Mucosa of descending colon (tissue), 3 donors: ENCODE data around the gene RAB25. TPM values are rescaled to one million over a fixed set of nuclear protein-coding genes. Genes with fewer than 3 reads are reported as not detected.

Source experiments
- ATAC-seq: fragments of 200-7000 bp; cut with Tn5 transposase; one replicate; pipeline ENCODE4 v1.9.1; 2020; ENCODE audit warnings: mild to moderate bottlenecking, moderate library complexity
- DNase-seq, 3 donors: peaks; one replicate each; pipeline ENCODE4 v3.0.0-alpha.2; 2020
- H3K36me3 ChIP-seq: fragments of 200-600 bp; one replicate; pipeline ENCODE4 v1.8.0; 2021; ENCODE audit warnings: low read depth, mild to moderate bottlenecking
- H3K4me1 ChIP-seq: fragments of 200-600 bp; one replicate; pipeline ENCODE4 v1.8.0; 2021; ENCODE audit warnings: low read depth, mild to moderate bottlenecking
- H3K4me3 ChIP-seq: fragments of 200-600 bp; one replicate; pipeline ENCODE4 v1.8.0; 2021; ENCODE audit warnings: mild to moderate bottlenecking
- H3K9me3 ChIP-seq: fragments of 200-600 bp; one replicate; pipeline ENCODE4 v1.8.0; 2021; ENCODE audit warnings: mild to moderate bottlenecking
- intact Hi-C, 2 donors: fragments of 100-400 bp; cut with DNase I in 1 of 2; cut with micrococcal nuclease in 1 of 2; formaldehyde crosslinking; loops; one replicate each; pipeline versions ENCODE4 v1.11.0 to v1.11.1; 2022; cut with DNase I, micrococcal nuclease
- total RNA-seq, 3 donors: library from RNA; stranded (reverse); fragmentation: NEBNext Ultra II Directional in 2 of 3; extraction: Animal tissue kit (Norgen Biotek cat#: 25700) in 2 of 3; gene quantifications; one replicate each; pipeline versions ENCODE4 v1.2.1 to v1.2.4, GENCODE V29; 2021 to 2023
- TF ChIP-seq, protein P1 (sequence below): fragments of 200-600 bp; IDR thresholded peaks from one replicate; pipeline ENCODE4 v1.8.0; 2022; ENCODE audit warnings: antibody characterized with exemption, mild to moderate bottlenecking
- donor health status: DM: no; HTN: no; CAD: no; lungs with moderate emphysema.
- donor health status: DM: no; HTN: no; CAD: no.
- donor health status: DM: no; HTN: yes; CAD: no.

RAB25 gene
- total RNA-seq, 3 donors from 2014 or later = 85.1 to 242 (median 158) TPM

DNA sequence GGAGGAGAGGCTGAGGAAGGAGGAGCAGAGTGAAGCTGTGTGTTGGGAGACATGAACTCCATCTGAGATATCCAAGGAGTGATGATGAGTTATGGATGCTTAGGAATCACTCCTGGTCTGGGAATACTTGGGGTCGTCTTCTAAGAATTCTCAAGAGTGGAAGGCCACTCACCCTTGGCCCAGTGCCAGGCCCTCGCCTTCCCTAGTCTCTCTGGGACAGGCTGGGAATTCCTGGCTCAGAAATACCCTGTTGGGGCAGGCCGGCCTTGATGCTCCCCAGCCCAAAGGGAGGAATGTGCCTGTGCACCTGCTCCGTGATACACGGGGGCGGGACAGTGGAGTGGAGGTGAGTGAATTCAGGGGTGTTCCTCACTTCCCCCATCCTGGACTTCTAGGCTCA lies 40.9 kb downstream of the RAB25 start:
- ATAC-seq = no peak
- Histone ChIP-seq H3K9me3 (no peaks in the 10 kb centered on the region), H3K4me1 (peaks cover 70% of the 10 kb centered on the region), H3K36me3 (no peaks in the 10 kb centered on the region), H3K4me3 (no peak overlapping the region)
- intact Hi-C loops = no loop called here
- TF ChIP-seq, protein P1, sequence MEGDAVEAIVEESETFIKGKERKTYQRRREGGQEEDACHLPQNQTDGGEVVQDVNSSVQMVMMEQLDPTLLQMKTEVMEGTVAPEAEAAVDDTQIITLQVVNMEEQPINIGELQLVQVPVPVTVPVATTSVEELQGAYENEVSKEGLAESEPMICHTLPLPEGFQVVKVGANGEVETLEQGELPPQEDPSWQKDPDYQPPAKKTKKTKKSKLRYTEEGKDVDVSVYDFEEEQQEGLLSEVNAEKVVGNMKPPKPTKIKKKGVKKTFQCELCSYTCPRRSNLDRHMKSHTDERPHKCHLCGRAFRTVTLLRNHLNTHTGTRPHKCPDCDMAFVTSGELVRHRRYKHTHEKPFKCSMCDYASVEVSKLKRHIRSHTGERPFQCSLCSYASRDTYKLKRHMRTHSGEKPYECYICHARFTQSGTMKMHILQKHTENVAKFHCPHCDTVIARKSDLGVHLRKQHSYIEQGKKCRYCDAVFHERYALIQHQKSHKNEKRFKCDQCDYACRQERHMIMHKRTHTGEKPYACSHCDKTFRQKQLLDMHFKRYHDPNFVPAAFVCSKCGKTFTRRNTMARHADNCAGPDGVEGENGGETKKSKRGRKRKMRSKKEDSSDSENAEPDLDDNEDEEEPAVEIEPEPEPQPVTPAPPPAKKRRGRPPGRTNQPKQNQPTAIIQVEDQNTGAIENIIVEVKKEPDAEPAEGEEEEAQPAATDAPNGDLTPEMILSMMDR = no peak
- peak in 1 of 3 donors; percentile 38 for DNase-seq

DNA sequence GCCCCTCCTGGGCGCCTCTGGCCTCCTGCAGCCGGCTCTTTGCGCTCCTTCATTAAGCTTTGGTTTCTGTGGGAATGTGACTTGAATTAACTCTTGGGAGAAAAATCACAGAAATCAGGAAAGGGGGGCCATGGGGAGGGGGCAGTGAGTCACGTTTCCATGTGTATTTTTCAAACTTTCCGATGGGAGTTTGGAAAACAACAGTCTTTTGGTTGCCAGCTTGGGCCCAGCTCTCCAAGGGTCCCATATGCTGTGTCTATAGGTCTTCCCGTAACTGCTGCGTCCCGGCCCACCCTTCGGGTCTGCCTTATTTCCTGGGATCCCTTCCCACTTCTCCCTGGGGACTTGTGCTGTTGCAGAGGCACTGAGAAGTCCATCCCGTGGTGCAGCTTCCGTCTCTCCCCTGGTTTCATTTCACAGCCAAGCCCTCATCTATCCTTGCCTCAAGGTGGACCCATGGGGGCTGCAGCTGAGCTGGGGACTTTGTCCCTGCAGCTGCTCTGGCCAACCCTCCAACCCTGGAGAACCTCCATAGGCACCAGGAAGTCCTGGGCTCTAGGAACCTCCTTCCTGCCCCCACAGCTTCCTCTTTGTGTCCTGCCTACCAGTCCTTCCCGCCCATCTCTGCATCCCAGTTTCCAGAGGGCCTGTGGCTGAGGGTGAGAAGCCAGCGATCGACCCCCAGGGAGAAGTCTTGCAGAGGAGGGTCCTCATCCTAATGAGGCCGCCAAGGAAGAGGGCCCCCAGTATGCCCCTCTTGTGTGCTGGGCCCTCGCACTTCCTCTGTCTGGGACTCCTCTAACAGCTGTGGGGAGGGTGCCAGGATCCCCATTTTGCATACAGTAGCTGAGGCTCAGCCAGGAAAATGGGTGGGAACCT lies 41.9 kb downstream of the RAB25 start:
- TF ChIP-seq, protein P1 = no peak
- ATAC-seq (peak; percentile 18), DNase-seq (peak; percentile 54 to 67 (median 59))
- no peak overlapping the region for H3K4me3 ChIP-seq
- H3K36me3 ChIP-seq = no peaks in the 10 kb centered on the region
- intact Hi-C loops = no loop called here
- H3K9me3 ChIP-seq = no peaks in the 10 kb centered on the region
- peaks cover 66% of the 10 kb centered on the region for H3K4me1 ChIP-seq

DNA sequence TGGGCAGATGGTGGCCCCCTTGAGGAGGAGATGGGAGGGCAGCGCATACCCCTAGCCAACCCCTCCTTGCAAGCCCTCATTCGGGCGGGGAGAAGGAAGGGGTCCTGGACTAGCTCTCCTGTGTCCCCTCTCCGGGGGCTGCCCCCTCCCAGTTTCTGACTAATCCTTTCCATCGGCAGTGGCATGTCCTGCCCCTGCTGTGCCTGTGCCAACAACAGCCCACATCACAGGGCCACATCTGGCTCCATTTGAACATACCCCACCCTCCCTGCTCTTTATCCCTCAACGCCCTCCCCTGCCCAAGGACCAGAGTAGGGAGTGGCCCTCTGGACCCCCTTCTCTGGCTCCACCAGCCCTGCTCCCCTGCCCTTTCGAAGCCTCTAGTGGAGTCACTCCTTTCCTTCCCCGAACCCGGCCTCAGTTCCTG lies 42.6 kb downstream of the RAB25 start:
- Histone ChIP-seq H3K4me1 (peaks cover 66% of the 10 kb centered on the region), H3K4me3 (no peak overlapping the region), H3K9me3 (no peaks in the 10 kb centered on the region), H3K36me3 (no peaks in the 10 kb centered on the region)
- no peak for ATAC-seq
- TF ChIP-seq, protein P1 = no peak
- intact Hi-C loops = no loop called here
- DNase-seq = peak; percentile 40 to 69 (median 59)

DNA sequence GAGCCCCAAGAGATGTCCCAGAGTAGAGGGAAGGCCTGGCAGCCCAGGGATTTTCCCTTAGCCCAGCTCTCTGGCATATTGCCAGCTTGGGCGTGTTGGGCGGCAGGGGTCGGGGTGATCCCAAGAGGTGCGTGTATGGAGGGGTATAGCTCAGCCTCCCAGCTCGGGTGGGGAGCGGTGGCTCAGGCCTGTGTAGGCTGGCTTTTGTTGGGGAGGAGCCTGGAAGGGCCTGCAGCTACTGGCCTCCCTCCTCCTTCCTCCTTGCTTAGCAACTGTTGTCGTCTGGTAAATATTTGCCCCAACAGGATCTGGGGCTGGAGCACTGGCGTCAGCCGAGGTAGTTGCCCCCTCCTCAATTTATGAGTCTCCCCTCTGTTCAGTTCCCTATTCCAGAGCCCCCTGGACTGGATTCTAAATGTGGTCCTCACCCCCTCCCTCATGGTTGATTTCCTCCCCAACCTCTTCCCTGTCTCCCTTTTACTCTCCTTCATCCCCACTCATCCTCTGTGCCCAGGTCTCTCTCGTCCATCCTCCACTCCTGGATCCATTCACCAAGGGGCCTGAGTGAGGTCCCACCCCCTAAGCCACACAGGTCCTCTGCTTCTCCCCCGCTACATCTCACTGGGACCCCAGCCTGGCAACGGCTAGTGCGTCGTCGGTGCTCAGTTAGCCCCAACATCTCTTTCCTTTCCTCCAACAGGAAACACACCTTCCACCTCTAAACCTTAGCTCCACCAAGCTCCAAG lies 43.3 kb downstream of the RAB25 start:
- H3K9me3 ChIP-seq = no peaks in the 10 kb centered on the region
- ATAC-seq = peak; percentile 68
- intact Hi-C loops = no loop called here
- peaks cover 66% of the 10 kb centered on the region for H3K4me1 ChIP-seq
- no peak overlapping the region for H3K4me3 ChIP-seq
- no peaks in the 10 kb centered on the region for H3K36me3 ChIP-seq
- peak; percentile 75 to 87 (median 82) for DNase-seq
- TF ChIP-seq, protein P1 = no peak

DNA sequence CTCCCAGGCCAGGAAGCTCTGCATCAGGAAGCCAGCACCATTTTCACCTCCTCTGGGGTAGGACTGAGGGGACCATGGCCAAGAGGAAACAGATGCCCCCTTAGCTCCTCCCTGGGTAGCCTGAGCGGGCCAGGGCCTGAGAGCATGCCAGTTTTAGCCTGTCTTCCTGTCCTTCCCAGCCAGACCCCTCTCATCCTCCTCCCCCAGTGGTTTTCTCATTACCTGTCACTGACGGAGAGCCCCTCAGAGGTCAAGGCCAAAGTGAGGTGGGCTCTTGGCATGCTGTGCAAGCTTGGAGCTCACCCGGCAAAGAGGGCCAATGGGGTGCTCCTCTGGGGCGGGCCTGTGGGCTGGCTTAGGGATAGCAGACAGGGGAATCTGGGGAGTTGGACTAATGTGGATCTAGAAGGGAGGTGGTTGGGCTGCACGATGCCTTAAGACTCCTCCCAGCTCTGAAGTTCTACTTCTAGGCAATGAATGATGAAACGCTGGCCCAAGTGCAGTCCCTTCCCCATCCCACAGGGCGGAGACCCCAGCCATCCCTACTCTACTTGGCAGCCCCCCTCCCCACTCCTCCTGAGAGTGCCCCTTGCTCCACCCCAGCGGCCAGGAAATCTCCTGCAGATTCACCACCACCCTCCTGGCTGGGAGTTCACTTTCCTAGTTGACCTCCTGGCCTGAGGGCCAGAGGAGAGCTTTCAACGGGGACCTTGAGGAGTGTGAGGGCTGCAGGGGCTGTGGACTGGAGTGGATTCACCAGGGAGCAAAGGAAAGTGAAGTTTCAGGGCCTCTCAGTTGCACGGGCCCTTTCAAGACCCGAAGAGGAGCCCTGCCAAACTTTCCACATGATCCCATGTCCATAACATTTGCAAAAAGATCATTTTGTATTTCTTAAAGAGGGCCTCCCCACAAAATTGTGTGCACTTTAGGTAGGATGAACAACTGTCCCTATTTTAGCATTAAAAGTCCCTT lies 44.2 kb downstream of the RAB25 start:
- intact Hi-C loops = no loop called here
- no peak for ATAC-seq
- Histone ChIP-seq H3K36me3 (no peaks in the 10 kb centered on the region), H3K4me1 (peaks cover 59% of the 10 kb centered on the region), H3K4me3 (no peak overlapping the region), H3K9me3 (no peaks in the 10 kb centered on the region)
- DNase-seq = peak; percentile 28 to 71 (median 45)
- TF ChIP-seq, protein P1 = no peak
